Activated CD4-positive, alpha-beta T cell treated with anti-CD3 and anti-CD28 coated beads for 36 hours (primary cell): ENCODE data around the gene SPECC1. TPM values are rescaled to one million over a fixed set of nuclear protein-coding genes. Genes with fewer than 3 reads are reported as not detected.
"Not testable (repeated sequence)": the region's sequence is repeated elsewhere in the genome, so short reads cannot be mapped to it uniquely, and the experiment has no call there.

Experiments used
- ATAC-seq: fragments of 200-7000 bp; cut with Tn5 transposase; one replicate; pipeline ENCODE4 v1.10.0; 2021; ENCODE audit warnings: mild to moderate bottlenecking, moderate library complexity
- CTCF ChIA-PET: fragments of 350-600 bp; sonication (Branson Sonifier 250); formaldehyde crosslinking; loops from one replicate; lab custom pipeline; 2021; ENCODE audit warnings: antibody characterized with exemption; lab: Charles Lee
- POLR2A ChIA-PET: fragments of 350-600 bp; sonication (Branson Sonifier 250); formaldehyde crosslinking; loops from one replicate; lab custom pipeline; 2021; ENCODE audit warnings: antibody characterized with exemption, inconsistent platforms; lab: Charles Lee
- DNase-seq: peaks from one replicate; pipeline ENCODE4 v3.0.0-alpha.2; 2020
- H3K27ac Mint-ChIP-seq: one replicate; pipeline ENCODE4 v1.8.0; 2021; ENCODE audit warnings: mixed read lengths
- H3K27me3 Mint-ChIP-seq: one replicate; pipeline ENCODE4 v1.8.0; 2021; ENCODE audit warnings: mixed read lengths
- H3K36me3 Mint-ChIP-seq: one replicate; pipeline ENCODE4 v1.8.0; 2021; ENCODE audit warnings: low read depth, mixed read lengths
- H3K4me1 Mint-ChIP-seq: one replicate; pipeline ENCODE4 v1.8.0; 2021; ENCODE audit warnings: mixed read lengths
- H3K4me3 Mint-ChIP-seq: one replicate; pipeline ENCODE4 v1.8.0; 2021; ENCODE audit warnings: mild to moderate bottlenecking, moderate library complexity, mixed read lengths
- H3K9me3 Mint-ChIP-seq: one replicate; pipeline ENCODE4 v1.8.0; 2021; ENCODE audit warnings: low read depth, mixed read lengths
- intact Hi-C, 2 experiments: fragments of 100-400 bp; cut with DNase I in 1 of 2; cut with micrococcal nuclease in 1 of 2; formaldehyde crosslinking; loops; one replicate each; pipeline versions ENCODE4 v1.14.2 to v1.15.1; 2022 to 2024; cut with DNase I, micrococcal nuclease
- total RNA-seq, 2 experiments: library from RNA; stranded (reverse); gene quantifications; one replicate each; pipeline ENCODE4 v1.2.3, GENCODE V29; 2021

Gene SPECC1
- total RNA-seq, 2 experiments from 2014 or later: 6.1 to 10.4 TPM

DNA sequence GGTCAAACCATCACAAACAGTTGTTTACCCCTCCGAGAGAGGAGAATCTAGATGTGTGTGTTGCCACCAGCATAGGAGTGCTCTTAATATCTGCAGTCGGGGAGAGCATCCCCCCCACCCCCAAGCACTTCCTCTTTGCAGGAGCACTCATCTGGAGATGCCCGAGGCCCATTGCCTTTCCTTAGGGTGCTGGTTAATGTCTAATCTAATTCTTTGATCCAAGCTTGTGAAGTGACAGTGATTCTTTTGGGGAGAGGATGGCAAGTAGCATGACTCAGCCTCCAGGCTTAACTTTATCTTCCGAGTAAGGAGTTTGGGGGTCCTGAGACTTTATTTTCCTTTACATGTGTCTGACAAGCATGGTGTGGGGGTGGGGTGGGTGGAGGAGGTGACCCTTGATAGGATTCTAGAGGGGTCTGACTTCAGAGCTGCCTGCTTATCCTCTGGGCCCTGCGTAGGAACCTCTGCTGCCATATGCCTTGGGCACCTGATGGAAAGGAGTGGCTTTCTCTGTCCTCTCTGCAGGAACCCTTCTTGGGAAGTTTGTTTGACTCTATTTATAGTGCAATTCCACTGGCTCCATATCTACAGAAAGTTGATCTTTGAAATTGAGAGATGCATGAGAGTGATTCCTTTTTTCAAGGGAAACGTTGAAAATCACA, 207.1 kb downstream of the SPECC1 start:
- no peaks in the 10 kb centered on the region for H3K9me3 Mint-ChIP-seq
- POLR2A ChIA-PET: no interaction called here
- DNase-seq (no peak), ATAC-seq (no peak)
- CTCF ChIA-PET: interaction anchor here (0.9 to 1.8 kb wide), 2 partner anchors 10 to 11 kb away, joined by 3 to 8 read pairs; no protein-coding TSS in a partner anchor
- no peaks in the 10 kb centered on the region for H3K4me1 Mint-ChIP-seq
- no peaks in the 10 kb centered on the region for H3K27me3 Mint-ChIP-seq
- intact Hi-C loops: no loop called here
- H3K27ac Mint-ChIP-seq: no peak overlapping the region
- H3K36me3 Mint-ChIP-seq: no peaks in the 10 kb centered on the region
- no peak overlapping the region for H3K4me3 Mint-ChIP-seq

GRCh38 chr17:20216853-20217252, 207.7 kb downstream of the SPECC1 start:
- intact Hi-C loops: no loop called here
- DNase-seq (no peak), ATAC-seq (no peak)
- no peaks in the 10 kb centered on the region for H3K9me3 Mint-ChIP-seq
- H3K4me1 Mint-ChIP-seq: no peaks in the 10 kb centered on the region
- no peak overlapping the region for H3K27ac Mint-ChIP-seq
- H3K36me3 Mint-ChIP-seq: no peaks in the 10 kb centered on the region
- CTCF ChIA-PET: interaction anchor here (1.8 kb wide), 1 partner anchor 10 kb away, joined by 8 read pairs; no protein-coding TSS in a partner anchor
- H3K27me3 Mint-ChIP-seq: no peaks in the 10 kb centered on the region
- POLR2A ChIA-PET: interaction anchor here (0.6 kb wide), 1 partner anchor 61 kb away, joined by 3 read pairs; no protein-coding TSS in a partner anchor
- no peak overlapping the region for H3K4me3 Mint-ChIP-seq

DNA sequence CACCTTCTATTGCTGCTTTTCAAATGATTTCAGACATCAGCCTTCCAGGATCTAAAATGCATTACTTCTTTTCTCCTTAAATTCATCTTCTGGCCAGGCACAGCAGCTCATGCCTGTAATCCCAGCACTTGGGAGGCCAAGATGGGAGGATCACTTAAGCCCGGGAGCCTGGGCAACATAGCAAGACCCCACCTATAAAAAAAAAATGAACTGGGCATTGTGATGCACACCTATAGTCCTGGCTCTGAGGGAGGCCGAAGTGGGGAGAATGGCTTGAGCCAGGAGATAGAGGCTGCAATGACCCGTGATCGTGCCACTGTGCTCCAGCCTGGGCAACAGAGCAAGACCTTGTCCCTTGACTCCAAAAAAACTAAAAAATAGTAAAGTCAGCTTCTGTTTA, 208.5 kb downstream of the SPECC1 start:
- ChIA-PET CTCF (interaction anchor here (0.8 kb wide), 1 partner anchor 9 kb away, joined by 3 read pairs; no protein-coding TSS in a partner anchor), POLR2A (no interaction called here)
- Mint-ChIP-seq H3K36me3 (no peaks in the 10 kb centered on the region), H3K27me3 (no peaks in the 10 kb centered on the region), H3K9me3 (no peaks in the 10 kb centered on the region), H3K4me3 (no peak overlapping the region), H3K27ac (no peak overlapping the region), H3K4me1 (no peaks in the 10 kb centered on the region)
- ATAC-seq (no peak), DNase-seq (no peak)
- intact Hi-C loops: no loop called here

GRCh38 chr17:20218272-20218671, 209.1 kb downstream of the SPECC1 start:
- no peaks in the 10 kb centered on the region for H3K4me1 Mint-ChIP-seq

DNA sequence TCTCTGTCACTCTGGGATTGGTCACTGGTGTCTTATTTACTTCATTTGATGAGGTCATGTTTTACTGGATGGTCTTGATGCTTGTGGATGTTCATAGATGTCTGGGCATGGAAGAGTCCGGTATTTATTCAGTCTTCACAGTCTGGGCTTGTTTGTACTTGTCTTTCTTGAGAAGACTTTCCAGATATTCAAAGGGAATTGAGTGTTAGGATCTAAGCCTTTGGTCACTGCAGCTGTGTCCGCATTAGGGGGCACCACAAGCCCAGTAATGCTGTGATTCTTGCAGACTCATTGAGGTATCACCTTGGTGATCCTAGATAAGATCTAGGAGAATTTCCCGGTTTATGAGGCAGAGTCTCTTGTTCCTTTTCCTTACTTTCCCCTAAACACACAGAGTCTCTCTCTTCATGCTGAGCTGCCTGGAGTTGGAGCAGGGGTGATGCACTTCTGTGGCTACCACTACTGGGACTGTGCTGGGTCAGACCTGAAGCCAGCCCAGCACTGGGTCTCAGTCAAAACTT, 214.7 kb downstream of the SPECC1 start:
- no peak overlapping the region for H3K27ac Mint-ChIP-seq
- H3K27me3 Mint-ChIP-seq: no peaks in the 10 kb centered on the region
- ATAC-seq (no peak), DNase-seq (no peak)
- H3K36me3 Mint-ChIP-seq: no peaks in the 10 kb centered on the region
- ChIA-PET POLR2A (no interaction called here), CTCF (interaction anchor here (0.9 to 5.0 kb wide), 3 partner anchors 92 to 103 kb away, joined by 3 to 28 read pairs (median 3); no protein-coding TSS in a partner anchor)
- intact Hi-C loops: loop anchor here in 1 of 2 experiments (10.0 kb wide), 2 partner anchors 229 to 621 kb away; no protein-coding TSS in a partner anchor
- no peak overlapping the region for H3K4me3 Mint-ChIP-seq
- H3K9me3 Mint-ChIP-seq: no peaks in the 10 kb centered on the region
- H3K4me1 Mint-ChIP-seq: peaks cover 22% of the 10 kb centered on the region

More at GRCh38 chr17:20218272-20218671, 209.1 kb downstream of the SPECC1 start:
- H3K4me3 Mint-ChIP-seq: no peak overlapping the region
- ChIA-PET CTCF (interaction anchor here (0.8 kb wide), 1 partner anchor 8 kb away, joined by 3 read pairs; no protein-coding TSS in a partner anchor), POLR2A (no interaction called here)
- H3K27ac Mint-ChIP-seq: no peak overlapping the region
- no peaks in the 10 kb centered on the region for H3K9me3 Mint-ChIP-seq
- H3K27me3 Mint-ChIP-seq: no peaks in the 10 kb centered on the region
- ATAC-seq (no peak), DNase-seq (no peak)
- H3K36me3 Mint-ChIP-seq: no peaks in the 10 kb centered on the region
- intact Hi-C loops: no loop called here

GRCh38 chr17:20224379-20224778, 215.2 kb downstream of the SPECC1 start:
- ATAC-seq (no peak), DNase-seq (no peak)
- no peaks in the 10 kb centered on the region for H3K9me3 Mint-ChIP-seq
- H3K27me3 Mint-ChIP-seq: no peaks in the 10 kb centered on the region
- POLR2A ChIA-PET: no interaction called here
- intact Hi-C loops: loop anchor here in 1 of 2 experiments (10.0 kb wide), 2 partner anchors 230 to 620 kb away; no protein-coding TSS in a partner anchor
- H3K27ac Mint-ChIP-seq: no peak overlapping the region
- H3K36me3 Mint-ChIP-seq: no peaks in the 10 kb centered on the region
- H3K4me3 Mint-ChIP-seq: no peak overlapping the region
- CTCF ChIA-PET: interaction anchor here (5.0 kb wide), 1 partner anchor 104 kb away, joined by 28 read pairs; no protein-coding TSS in a partner anchor
- peaks cover 25% of the 10 kb centered on the region for H3K4me1 Mint-ChIP-seq

DNA sequence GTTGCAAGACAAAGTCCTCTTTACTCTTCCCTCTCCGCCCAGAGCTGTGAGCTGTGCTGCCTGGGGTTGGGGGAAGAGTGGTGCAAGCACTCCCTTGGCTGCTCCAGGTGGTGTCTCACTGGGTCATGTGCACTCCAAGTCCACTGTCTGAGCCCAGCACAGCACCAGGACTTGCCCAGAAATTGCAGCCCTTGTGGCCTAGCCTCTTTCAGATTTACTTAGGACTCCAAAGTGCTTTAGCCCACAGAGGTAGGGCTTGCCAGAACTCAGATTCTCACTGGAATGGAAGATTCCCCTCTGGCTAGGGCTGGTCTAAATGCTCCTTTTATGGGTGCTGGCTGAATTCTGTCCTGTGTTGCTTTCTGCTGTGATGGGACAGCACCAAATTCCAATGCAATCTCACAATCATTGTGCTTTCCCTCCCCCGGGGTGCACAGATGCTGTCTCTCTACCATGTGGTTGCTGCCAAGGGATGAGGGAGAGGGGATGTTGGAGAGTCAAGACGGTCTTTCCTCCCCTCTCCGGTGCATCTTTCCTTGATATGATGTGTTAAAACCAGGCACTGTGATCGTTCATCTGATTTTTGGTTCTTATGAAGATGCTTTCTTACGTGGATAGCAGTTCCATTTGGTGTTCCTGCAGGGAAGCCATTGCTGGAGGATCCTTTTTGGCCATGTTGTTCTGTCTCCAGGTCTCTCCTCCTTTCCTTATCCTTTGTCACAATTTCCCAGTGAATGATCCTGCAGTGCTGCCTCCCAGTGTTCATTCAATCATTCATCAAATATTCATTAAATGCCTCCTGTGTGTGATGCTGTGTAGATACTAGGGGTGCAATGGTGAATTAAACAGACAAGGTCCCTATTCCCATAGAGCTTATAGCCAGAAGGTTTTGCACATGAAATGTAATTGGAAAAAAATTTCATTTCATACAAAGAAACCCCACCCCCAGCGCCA, 216.3 kb downstream of the SPECC1 start:
- intact Hi-C loops: loop anchor here (1.0 to 10.0 kb wide), 5 partner anchors 95 to 619 kb away; no protein-coding TSS in a partner anchor
- no peaks in the 10 kb centered on the region for H3K36me3 Mint-ChIP-seq
- no peak overlapping the region for H3K4me3 Mint-ChIP-seq
- H3K27me3 Mint-ChIP-seq: no peaks in the 10 kb centered on the region
- POLR2A ChIA-PET: no interaction called here
- no peaks in the 10 kb centered on the region for H3K9me3 Mint-ChIP-seq
- no peak overlapping the region for H3K27ac Mint-ChIP-seq
- CTCF ChIA-PET: interaction anchor here (0.9 to 5.0 kb wide), 4 partner anchors 7 to 105 kb away, joined by 3 to 28 read pairs (median 14); no protein-coding TSS in a partner anchor
- ATAC-seq (no peak), DNase-seq (no peak)
- peaks cover 25% of the 10 kb centered on the region for H3K4me1 Mint-ChIP-seq

GRCh38 chr17:20226814-20227482, 217.8 kb downstream of the SPECC1 start:
- Mint-ChIP-seq H3K27ac (peak overlapping the region; percentile 9), H3K4me1 (peaks cover 26% of the 10 kb centered on the region), H3K27me3 (no peaks in the 10 kb centered on the region), H3K4me3 (no peak overlapping the region), H3K9me3 (no peaks in the 10 kb centered on the region), H3K36me3 (no peaks in the 10 kb centered on the region)
- ChIA-PET CTCF (interaction anchor here (0.9 to 5.0 kb wide), 20 partner anchors 9 to 106 kb away, joined by 3 to 28 read pairs (median 6); no protein-coding TSS in a partner anchor), POLR2A (no interaction called here)
- intact Hi-C loops: loop anchor here (1.0 to 10.0 kb wide), 5 partner anchors 93 to 618 kb away; no protein-coding TSS in a partner anchor
- DNase-seq (peak; percentile 90), ATAC-seq (peak; percentile 97)

GRCh38 chr17:20227720-20228370, 218.7 kb downstream of the SPECC1 start:
- DNase-seq, H3K9me3 Mint-ChIP-seq, ATAC-seq, H3K36me3 Mint-ChIP-seq, H3K27me3 Mint-ChIP-seq, H3K4me3 Mint-ChIP-seq, H3K27ac Mint-ChIP-seq, POLR2A ChIA-PET: not testable (repeated sequence)
- CTCF ChIA-PET: interaction anchor here (1.0 to 5.0 kb wide), 15 partner anchors 10 to 107 kb away, joined by 3 to 28 read pairs (median 6); no protein-coding TSS in a partner anchor
- intact Hi-C loops: loop anchor here (2.0 to 10.0 kb wide), 3 partner anchors 233 to 617 kb away; no protein-coding TSS in a partner anchor
- H3K4me1 Mint-ChIP-seq: peaks cover 34% of the 10 kb centered on the region

DNA sequence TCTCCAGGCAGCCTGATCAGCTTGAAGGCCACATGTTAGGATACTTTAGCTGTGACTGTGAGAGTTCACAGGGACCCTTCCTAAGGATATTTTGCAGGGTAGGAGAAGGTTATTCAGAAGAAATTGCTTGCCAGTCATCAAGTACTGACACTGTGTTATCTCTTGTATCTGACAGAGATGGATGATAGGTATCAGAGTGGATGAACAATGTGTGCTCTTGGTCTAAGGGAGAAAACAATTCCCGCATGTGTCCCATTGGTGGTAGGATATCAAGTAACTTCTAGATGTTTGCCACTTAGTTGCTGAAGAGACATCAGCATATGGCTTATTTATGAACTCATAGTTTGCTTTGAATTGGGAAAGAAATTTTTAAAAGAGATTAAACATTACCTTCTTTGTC, 219.3 kb downstream of the SPECC1 start:
- peaks cover 38% of the 10 kb centered on the region for H3K4me1 Mint-ChIP-seq
- POLR2A ChIA-PET: no interaction called here

More for the DNA sequence above, 219.3 kb downstream of the SPECC1 start:
- Mint-ChIP-seq H3K4me3 (no peak overlapping the region), H3K9me3 (no peaks in the 10 kb centered on the region), H3K27ac (no peak overlapping the region), H3K36me3 (no peaks in the 10 kb centered on the region), H3K27me3 (no peaks in the 10 kb centered on the region)
- DNase-seq (no peak), ATAC-seq (no peak)
- CTCF ChIA-PET: interaction anchor here (0.8 to 5.0 kb wide), 7 partner anchors 19 to 108 kb away, joined by 3 to 28 read pairs (median 8); no protein-coding TSS in a partner anchor
- intact Hi-C loops: loop anchor here in 1 of 2 experiments (10.0 kb wide), 2 partner anchors 234 to 616 kb away; no protein-coding TSS in a partner anchor
